ENCODE data around the gene R3HCC1L.

- TF ChIP-seq CTCF (conservative IDR thresholded peaks at IDR 0.05; ENCODE audit: low read depth, low read length) (no peak), RAD21 (IDR thresholded peaks at IDR 0.05; ENCODE audit: low read length) (no peak), CHD1 (IDR thresholded peaks at IDR 0.05; ENCODE audit: low read depth, low read length) (no peak), USF2 (IDR thresholded peaks at IDR 0.05; ENCODE audit: low read depth, low read length) (no peak), POLR2A (IDR thresholded peaks at IDR 0.05; ENCODE audit: low read depth, low read length) (no peak), BHLHE40 (IDR thresholded peaks at IDR 0.05; ENCODE audit: low read depth, low read length) (0 out of 2 replicates have a peak, but pooled peaks have one; percentile 5), MAZ (IDR thresholded peaks at IDR 0.05; ENCODE audit: borderline replicate concordance, low read depth, low read length) (no peak), RFX5 (IDR thresholded peaks at IDR 0.05; ENCODE audit: low read depth, low read length) (no peak), NFE2L2 (IDR thresholded peaks at IDR 0.05; ENCODE audit: low read depth, low read length) (no peak), SMC3 (IDR thresholded peaks at IDR 0.05; ENCODE audit: low read depth, low read length) (no peak)
These were observed 125.3 kb downstream of the R3HCC1L start for GRCh38 chr10:98259606-98260315.
